ENCODE results near the gene CAMTA1. TPM values are rescaled to one million over a fixed set of nuclear protein-coding genes. Genes with fewer than 3 reads are reported as not detected.

The CAMTA1 gene
- total RNA-seq, 1 experiment from 2014 or later: 69.5 TPM

- RAD21 ChIA-PET (ENCODE audit: low non-redundant PET in 1 of 2, low total read pairs in 2 of 2, uncharacterized antibody in 2 of 2, unreplicated experiment in 2 of 2): no interaction called here
- no TSS peak for BruUV-seq (replicated peaks)
- peak; percentile 64 for ATAC-seq
- intact Hi-C loops (cut with micrococcal nuclease): no loop called here
- DNase-seq (ENCODE audit: low read depth, low spot score): no peak
- H4K20me1 ChIP-seq (ENCODE audit: insufficient read depth): no peaks in the 10 kb centered on the region
- CTCF ChIA-PET: interaction anchor here (1.8 kb wide), 1 partner anchor 11 kb away, joined by 6 read pairs; no protein-coding TSS in a partner anchor
- H3K9me3 ChIP-seq (ENCODE audit: control insufficient read depth in 1 of 2, insufficient read depth in 1 of 2, low read depth in 1 of 2, low read length in 2 of 2): no peaks in the 10 kb centered on the region
- no peak overlapping the region for H3K27ac ChIP-seq (ENCODE audit: low read depth, low read length)
- no peaks in the 10 kb centered on the region for H3K79me2 ChIP-seq (ENCODE audit: insufficient read depth, low read length)
- POLR2A ChIA-PET: no interaction called here
- no peaks in the 10 kb centered on the region for H3K9me2 ChIP-seq (ENCODE audit: insufficient read depth)
- peak overlapping the region; percentile 4 to 23; a peak in 2 of 4 replicates for H3K4me3 ChIP-seq (replicated peaks in 1 of 2; ENCODE audit: low read depth in 1 of 2, low read length in 2 of 2)
- no peak overlapping the region for H2AFZ ChIP-seq (ENCODE audit: low read depth, low read length, poor library complexity, severe bottlenecking)
- H3K27me3 ChIP-seq (ENCODE audit: insufficient read depth, low read length): no peaks in the 10 kb centered on the region
- no peak overlapping the region for H3K9ac ChIP-seq (ENCODE audit: low read length)
- H3K4me1 ChIP-seq (ENCODE audit: control insufficient read depth in 1 of 2, insufficient read depth in 2 of 2, low read length in 2 of 2): peaks cover 0 to 7% of the 10 kb centered on the region in 2 experiments; a peak in 1 of 4 replicates
- no peaks in the 10 kb centered on the region for H3K36me3 ChIP-seq (ENCODE audit: control insufficient read depth in 1 of 2, insufficient read depth in 2 of 2, low read length in 2 of 2)
- peak overlapping the region; percentile 52 for H3K4me2 ChIP-seq (ENCODE audit: low read length)
- TF ChIP-seq CTCF (IDR thresholded peaks at IDR 0.05 in 2 of 3, conservative IDR thresholded peaks at IDR 0.05 in 1 of 3; ENCODE audit: borderline replicate concordance in 1 of 3, insufficient read depth in 1 of 3, low read depth in 2 of 3, low read length in 2 of 3) (no peak), ATF3 (IDR thresholded peaks at IDR 0.05) (no peak), ZBTB33 (IDR thresholded peaks at IDR 0.05; ENCODE audit: extremely low read depth, insufficient replicate concordance, low read length) (no peak), ZNF274 (IDR thresholded peaks at IDR 0.05; ENCODE audit: low read depth, low read length) (no peak), POLR2AphosphoS5 (IDR thresholded peaks at IDR 0.05; ENCODE audit: low read depth, low read length) (no peak), EZH2phosphoT487 (IDR thresholded peaks at IDR 0.05; ENCODE audit: borderline replicate concordance) (no peak), YY1 (IDR thresholded peaks at IDR 0.05; ENCODE audit: extremely low read depth, insufficient replicate concordance, low read depth, low read length) (no peak), CBX3 (IDR thresholded peaks at IDR 0.05; ENCODE audit: low read depth) (no peak), TCF7L2 (IDR thresholded peaks at IDR 0.05; ENCODE audit: borderline replicate concordance, extremely low read depth, insufficient read depth, insufficient read length) (no peak), JUND (IDR thresholded peaks at IDR 0.05) (no peak)
- TF ChIP-seq, protein P1, sequence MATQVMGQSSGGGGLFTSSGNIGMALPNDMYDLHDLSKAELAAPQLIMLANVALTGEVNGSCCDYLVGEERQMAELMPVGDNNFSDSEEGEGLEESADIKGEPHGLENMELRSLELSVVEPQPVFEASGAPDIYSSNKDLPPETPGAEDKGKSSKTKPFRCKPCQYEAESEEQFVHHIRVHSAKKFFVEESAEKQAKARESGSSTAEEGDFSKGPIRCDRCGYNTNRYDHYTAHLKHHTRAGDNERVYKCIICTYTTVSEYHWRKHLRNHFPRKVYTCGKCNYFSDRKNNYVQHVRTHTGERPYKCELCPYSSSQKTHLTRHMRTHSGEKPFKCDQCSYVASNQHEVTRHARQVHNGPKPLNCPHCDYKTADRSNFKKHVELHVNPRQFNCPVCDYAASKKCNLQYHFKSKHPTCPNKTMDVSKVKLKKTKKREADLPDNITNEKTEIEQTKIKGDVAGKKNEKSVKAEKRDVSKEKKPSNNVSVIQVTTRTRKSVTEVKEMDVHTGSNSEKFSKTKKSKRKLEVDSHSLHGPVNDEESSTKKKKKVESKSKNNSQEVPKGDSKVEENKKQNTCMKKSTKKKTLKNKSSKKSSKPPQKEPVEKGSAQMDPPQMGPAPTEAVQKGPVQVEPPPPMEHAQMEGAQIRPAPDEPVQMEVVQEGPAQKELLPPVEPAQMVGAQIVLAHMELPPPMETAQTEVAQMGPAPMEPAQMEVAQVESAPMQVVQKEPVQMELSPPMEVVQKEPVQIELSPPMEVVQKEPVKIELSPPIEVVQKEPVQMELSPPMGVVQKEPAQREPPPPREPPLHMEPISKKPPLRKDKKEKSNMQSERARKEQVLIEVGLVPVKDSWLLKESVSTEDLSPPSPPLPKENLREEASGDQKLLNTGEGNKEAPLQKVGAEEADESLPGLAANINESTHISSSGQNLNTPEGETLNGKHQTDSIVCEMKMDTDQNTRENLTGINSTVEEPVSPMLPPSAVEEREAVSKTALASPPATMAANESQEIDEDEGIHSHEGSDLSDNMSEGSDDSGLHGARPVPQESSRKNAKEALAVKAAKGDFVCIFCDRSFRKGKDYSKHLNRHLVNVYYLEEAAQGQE (IDR thresholded peaks at IDR 0.05; ENCODE audit: low read depth): no peak
Measured at GRCh38 chr1:7680207-7680954, 895.1 kb downstream of the CAMTA1 start.

All from HCT116 (cell line).